HG03064 (cell line): ENCODE data around the gene CHMP1B.

Experiments
- ATAC-seq: cut with Tn5 transposase; IDR thresholded peaks from one replicate; pipeline ENCODE4 v1.9.1; 2021; ENCODE audit warnings: low read depth; ENCODE audit not compliant: unreplicated experiment

Gene CHMP1B, protein sequence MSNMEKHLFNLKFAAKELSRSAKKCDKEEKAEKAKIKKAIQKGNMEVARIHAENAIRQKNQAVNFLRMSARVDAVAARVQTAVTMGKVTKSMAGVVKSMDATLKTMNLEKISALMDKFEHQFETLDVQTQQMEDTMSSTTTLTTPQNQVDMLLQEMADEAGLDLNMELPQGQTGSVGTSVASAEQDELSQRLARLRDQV

DNA sequence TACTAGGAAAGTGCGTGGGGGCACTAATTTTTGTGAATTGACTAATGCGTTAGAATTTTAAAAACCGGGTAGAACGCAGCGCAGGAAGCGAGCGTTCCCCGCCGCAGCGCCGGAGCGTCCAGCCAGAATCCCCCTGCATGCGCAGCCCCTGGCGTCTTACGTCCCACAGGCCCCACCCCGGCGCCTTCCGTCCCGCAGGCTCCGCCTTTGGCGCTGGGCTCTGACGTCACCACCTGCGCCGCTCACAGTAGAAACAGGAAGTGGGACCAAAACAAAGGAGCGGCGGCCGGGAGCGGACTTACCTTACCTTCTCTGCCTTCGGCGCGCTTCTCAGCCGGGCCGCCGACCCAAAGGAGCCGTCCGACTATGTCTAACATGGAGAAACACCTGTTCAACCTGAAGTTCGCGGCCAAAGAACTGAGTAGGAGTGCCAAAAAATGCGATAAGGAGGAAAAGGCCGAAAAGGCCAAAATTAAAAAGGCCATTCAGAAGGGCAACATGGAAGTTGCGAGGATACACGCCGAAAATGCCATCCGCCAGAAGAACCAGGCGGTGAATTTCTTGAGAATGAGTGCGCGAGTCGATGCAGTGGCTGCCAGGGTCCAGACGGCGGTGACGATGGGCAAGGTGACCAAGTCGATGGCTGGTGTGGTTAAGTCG lies at the start of gene CHMP1B:
TSS of gene CHMP1B (plus strand) at position 268 of the 660 bp plus-strand sequence. CDS start at position 367, 99 bp downstream.
- peak; percentile 80 for ATAC-seq

DNA sequence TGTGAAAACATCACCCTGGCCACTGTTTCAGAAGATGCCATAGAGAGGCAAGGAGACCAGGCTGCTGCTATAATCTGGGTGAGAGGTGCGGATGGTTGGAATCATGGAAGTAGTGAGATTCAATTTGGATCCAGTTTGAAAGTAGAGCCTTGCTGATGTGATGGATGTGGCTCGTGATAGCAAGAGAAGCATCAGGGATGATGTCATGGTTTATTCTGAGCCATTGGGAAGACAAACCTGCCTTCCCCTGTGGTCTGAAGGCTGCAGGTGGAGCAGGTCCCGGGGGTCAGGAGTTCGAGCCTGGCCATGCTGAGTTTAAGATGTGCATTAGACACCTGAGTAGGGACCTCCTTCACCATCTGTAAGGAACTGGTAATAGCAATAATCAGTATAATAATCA lies 49.6 kb upstream of the CHMP1B start:
- no peak for ATAC-seq

DNA sequence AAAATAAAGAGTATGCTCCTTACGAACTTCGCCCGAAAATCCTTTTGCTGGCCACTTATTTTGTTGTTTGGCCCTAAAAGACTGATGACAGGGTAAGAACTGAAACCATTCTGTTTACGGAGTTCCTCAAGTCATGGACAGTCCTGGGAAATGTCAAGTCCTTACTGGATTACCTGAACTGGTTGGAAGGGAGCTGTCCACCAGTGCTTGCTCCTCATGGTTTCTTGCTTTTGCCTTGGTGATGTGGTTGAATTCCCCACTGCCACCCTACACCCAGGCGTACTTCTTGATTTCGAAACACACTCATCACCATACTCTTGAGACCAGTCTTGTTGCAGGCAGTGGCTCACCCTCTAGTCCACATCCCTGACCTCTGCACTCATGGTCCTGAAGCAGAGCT lies 49.1 kb upstream of the CHMP1B start:
- ATAC-seq, result no peak

DNA sequence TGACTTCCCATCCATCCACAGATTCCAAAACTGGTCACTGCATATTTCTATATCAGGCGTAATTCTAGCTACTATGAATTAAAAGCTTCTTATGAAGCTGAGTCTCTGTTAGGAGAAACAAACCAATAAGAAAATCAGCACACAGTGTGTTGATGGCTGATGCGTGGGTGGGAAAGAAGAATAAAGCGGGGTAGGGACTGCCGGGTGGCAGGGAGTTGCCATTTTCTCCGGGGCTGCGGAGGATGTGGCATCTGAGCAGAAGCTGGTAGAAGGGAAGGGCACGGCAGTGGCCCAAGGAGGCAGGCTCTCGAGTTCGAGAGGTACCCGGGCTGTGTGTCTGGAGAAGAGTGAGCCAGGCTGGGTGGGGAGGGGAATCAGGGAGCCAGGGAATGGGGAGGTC lies 48.6 kb upstream of the CHMP1B start:
- no peak for ATAC-seq

DNA sequence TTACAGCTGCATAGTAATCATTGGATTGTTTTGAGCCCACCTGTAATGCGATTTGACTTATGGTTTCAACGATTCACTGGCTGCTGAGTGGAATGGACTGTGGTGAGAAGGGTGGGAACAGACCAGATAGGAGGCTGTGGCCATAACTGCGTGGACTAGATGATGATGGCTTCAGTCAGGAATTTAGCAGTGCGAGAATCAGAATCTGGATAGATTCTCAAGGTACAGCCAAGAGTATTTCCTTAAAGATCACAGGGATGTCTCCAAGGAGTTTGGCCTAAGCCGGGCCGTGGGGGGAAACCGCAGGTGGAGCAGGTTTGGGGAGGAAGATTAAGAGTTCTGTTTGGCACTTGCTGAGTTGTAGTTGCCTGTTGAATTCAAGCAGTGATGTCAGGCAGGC lies 44.0 kb upstream of the CHMP1B start:
- no peak for ATAC-seq

DNA sequence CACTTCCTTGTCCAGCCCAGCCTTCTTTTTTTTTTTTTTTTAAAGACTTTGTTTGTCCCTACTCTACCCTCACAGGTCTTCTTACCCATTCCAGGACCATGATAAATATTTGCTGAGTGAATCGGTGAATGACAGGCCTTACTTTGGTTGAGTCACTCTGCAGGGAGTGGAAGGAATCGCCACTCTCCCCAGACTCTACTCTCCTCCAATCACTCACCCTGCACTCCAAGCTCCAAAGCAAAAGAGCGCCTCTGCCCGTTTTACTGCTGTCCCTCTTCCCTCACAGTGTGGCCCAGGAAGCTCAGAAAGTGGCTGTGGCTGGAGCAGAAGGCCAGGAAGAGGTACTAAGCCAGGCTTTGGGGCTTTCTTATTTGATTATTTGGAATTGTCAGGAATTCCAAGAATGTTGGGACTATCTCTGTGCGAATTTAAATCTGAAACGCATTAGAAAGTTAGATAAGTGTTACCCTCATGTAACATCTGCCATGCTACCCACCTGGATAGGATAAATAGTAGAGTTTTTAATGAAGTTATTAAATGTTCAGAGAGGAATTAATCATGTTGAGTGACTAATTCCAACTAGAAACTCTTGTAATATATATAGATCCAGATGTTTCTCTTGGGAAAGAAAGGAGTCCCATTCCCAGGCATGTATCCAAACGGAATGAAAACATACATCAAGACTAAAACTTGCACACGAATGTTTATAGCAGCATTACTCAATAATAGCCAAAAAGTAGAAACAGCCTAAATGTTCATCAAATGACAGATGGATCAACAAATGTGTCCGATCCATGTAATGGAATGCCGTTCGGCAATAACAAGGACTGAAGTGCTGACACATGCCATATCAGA lies 43.0 kb upstream of the CHMP1B start:
- no peak for ATAC-seq

DNA sequence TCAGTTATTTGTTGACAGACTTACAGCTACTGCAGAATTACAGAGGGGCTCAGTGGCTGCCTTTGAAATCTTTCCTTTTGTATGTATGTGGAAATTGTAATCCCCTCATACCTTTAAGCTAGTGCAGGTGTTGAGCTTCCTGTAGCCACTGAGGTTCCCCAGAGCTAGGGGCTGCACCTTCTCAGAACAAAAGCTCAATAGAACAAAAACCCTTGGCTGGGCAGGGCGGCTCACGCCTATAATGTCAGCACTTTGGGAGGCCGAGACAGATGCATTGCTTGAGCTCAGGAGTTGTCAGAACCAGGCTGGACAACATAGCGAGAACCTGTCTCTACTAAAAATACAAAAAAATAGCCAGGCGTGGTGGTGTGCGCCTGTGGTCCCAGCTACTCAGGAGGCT lies 41.3 kb upstream of the CHMP1B start:
- ATAC-seq, result no peak

DNA sequence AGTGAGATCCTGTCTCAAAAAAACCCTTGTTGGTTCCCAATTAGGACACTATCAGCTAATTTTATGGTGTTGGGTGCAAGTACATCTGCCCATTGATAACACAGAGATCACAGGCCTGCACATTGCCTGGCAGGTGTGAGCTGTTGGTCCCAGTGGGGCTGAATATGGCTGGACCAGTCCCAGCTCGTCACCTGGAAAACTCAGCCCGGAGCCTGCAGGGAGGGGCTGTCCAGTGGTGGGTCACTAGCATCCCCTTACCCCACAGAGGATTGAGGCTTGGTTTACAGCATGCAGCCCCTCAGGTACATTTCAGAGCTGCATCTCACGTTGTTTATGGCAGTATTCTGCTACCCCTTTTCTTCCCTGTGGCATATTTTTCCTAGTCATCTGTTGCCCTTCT lies 40.8 kb upstream of the CHMP1B start:
- no peak for ATAC-seq

DNA sequence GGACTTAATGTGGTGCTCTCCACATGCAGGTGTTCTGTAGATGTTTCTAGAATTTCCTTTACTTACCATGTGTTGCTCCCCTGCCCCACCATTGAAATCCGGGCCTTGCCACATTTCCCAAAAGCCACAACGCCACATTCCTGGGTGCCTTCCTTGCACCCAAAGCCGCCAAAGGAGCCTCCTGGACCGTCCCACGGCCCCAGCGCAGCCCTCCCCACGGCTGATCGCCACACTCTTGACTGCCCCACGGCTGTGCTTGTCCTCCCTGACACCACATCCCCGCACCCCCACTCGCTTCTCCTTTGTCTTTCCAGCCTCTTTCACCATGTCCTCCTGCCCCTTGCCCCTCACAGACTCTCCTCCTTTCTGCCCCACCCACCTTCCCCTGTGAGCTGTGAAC lies 40.2 kb upstream of the CHMP1B start:
- no peak for ATAC-seq

DNA sequence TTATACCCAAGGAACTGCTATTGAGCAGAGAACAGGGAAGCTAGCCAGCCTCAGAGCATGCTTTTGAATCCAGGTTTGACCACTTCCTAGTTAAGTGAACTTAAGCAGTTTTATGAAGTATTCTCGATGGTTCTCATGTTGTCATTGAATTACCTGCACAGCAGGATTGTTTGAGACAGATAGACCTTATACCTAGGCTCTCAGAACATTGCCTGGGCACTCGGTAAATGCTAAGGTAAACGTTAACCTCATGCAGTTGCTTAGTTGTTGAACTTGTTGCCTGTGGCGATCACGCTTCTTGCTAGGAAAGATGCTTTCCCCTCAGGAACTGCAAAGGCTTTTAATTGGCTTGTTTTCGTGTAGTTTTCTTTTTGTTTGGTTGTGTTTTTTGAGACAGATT lies 34.0 kb upstream of the CHMP1B start:
- ATAC-seq, result no peak

DNA sequence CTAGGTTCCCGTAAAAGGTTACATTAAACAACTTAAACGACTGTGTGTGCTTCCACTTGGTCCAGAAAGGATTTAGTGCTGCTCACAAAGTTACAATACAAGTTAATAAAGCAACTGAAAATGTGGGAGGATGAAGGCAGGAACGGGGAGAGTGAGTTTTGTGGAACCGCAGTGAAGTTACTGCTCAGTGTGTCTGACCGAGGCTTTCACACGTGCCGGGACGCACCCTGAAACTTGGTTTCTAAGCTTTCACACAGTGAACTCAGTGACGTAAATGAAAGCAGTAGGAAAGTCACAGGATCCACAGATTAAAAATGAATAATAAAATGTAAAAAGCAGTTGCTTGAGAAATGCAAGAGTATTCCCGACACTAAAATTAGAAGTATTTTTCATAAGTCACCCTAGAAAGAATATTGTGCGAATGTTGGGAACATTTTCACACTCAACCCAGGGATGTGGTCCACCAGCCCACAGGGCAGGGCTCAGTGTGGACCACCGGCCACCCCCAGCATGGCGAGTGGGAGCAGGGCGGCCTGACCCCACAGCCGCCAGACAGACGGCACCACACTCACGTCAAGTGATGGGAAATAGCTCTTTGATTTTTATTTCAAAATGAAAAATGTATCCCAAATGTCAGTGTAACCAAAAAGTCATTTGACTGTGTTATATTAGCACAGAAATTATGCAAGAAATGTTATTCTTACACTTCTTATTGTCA lies 32.6 kb upstream of the CHMP1B start:
- no peak for ATAC-seq

DNA sequence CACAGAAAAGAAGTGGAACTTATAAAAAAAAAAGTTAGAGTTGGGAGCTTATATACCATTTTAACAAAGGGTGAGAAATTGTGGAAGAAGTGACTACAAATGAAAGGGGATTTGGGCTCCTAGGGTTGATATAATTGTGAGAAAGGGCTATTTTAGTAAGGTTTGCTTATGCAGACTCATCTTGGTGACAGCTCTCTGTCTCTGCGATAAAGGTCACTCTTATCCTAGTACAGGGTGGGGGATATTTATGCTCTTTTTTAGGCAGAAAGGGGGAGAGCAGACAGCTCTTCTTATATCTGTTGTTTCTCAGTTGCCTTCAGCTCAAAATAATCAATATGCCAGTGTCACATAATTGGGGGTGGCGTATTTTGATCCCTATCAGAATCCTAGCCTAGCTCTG lies 31.3 kb upstream of the CHMP1B start:
- no peak for ATAC-seq

DNA sequence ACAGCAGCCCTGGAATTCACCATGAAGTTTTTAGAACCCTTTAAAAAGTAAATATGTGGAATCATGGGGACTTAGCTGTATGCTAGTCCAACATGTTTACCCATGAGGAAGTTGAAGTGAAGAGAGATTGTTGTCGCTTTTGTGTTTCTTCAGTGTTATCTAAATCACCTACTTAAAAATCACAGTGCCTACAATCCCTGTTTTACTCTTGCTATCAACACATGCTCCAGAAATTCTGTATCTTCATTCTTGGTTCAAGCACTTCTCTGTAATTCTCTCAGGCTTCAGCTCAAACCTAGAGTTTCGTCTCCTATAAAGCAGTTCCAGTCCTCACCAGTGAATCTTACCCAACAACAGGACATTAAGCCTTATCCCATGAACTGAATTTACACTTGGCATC lies 30.5 kb upstream of the CHMP1B start:
- no peak for ATAC-seq

DNA sequence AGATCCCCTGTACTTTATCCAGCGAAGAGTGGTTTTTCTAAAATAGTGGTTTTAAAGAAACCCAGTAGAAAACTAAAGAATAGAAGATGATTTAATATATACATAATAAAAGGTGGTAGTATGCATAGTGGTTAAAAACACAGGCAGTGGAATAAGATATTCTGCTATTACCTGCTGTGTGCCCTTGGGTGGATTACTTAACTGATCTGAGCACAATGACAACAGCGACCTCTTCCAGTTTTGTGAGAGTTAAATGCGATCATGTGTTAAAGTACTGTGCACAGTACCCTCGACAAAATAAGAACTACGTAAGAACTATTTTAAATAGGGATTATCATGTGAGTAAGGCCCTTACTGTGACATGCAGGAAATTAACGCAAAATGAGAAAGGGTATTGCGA lies 30.0 kb upstream of the CHMP1B start:
- ATAC-seq, result no peak

DNA sequence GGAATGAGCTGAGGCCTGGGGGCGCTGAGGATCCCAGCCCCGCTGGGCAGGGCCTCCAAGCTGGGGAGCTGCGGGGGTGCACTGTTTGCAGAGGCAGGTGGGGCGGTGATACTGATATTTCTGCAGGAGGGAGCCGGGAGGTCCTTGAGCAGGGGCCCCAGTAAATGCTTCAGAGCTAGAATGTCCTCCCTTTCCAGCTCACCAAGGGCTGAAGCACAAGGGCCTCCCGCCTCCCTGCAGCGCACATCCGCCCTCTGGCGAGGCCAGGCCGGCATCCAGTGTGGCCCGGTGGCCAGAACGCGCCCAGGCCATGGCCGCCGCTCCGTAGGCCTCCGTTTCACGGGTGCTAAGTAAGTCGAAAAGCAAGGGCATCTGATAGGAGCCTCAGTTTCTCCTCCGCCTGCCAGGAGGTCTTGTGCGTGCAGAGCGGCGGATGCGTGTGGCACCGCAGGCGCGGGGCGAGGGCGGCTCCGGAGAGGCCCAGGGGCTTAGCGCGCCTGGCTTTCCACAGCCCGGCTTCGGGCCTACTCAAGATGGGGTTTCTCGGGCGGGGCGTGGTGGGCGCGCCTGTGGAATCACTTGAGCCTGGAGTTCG lies 29.5 kb upstream of the CHMP1B start:
- no peak for ATAC-seq

DNA sequence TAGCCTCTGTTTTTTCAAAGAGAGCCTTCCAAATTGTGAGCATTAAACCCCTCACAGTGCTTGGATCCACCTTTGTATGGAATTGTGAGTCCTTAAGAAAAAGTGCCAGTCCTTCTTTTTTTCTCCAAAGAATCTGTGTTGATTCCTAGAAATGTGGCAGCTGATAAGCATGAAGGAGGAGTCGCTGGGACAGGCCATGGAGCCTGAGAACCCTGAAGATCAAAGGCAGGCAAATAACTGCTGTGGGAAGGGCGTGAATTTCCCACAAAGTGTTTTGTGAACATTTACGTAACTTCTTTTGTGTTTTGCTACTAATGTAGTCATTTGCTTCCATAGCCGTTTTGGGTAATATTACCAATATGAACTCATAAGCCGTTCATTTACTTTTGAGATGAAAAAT lies 27.7 kb upstream of the CHMP1B start:
- no peak for ATAC-seq

DNA sequence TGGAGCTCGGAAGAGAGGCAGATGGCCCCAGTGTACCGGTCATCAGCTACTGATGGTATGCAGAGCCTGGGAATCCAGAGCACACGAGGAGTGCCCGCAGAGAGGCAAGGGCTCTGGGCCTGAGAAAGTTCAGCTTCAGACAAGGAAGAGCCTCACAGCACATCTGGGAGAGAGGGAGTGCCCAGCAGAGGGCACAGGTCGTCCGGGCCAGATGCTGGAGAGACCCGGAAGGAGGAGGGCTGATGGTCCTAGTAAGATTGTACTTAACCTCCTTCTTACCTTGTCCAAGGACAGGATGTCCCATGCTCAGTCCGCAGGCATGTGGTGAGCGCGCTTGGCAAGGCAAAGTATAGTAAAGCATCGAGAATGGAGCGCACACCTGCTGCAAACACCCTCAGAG lies 24.4 kb upstream of the CHMP1B start:
- no peak for ATAC-seq

DNA sequence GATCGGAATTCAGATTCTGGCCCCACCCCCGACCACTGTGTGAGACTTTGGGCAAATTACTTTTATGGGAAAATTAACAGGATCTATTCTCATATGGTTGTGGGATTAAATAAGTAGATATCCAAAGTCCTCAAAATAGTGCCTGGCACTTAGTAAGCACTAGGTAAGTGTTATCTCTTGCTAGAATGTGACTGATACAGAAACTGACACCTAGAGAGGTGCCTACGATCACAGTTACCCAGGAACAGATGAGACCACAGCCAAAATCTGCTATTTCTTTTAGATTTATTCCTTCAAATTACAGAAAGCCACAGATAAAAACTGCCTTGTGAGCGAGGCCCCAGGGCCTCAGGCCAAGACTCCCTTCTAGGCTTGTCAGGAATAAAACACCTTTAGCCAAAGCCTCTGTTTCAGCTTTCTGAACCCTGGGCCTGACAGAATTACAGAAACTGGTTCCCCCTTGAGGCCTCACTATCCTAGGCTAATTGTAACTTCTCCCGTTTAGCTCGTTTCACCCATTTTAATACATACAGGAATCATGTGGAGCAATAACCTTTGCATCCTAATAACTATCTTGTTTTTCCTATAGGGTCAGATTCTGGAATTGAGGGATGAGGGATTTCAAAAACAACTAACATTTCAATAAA lies 22.3 kb upstream of the CHMP1B start:
- no peak for ATAC-seq

DNA sequence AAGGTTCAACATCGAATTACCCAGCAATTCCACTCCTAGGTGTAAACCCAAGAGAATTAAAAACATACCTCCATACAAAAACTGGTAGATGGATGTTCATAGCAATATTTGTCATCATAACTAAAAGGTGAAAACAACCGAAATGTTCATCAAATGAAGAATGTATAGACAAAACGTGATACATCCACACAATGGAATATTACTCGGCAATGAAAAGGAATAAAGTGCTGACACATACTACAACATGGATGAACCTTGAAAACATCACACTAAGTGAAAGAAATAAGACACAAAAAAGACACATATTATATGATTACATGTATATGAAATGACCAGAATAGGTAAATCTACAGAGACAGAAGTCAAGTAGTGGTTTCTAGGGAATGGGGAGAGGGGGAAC lies 20.6 kb upstream of the CHMP1B start:
- no peak for ATAC-seq

DNA sequence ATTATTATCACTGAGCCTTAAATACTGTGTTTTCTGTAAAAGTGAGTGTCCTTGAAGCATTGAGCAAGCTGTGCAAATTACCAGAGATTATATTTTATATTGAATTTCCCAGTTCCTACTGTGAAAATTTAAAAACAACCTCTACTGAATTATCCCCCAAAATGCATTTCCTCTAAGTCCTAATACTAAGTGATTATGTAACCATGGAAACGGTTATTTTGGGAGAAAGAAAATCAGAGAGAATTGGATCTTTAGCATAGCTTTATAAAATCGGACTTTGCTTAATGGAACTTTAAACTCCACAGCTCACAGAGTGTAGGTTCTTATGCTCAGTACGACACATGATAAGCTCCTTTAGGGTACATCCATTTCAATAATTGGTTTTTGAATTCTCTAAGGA lies 19.3 kb upstream of the CHMP1B start:
- ATAC-seq, result no peak
